ENCODE results near the gene HIF3A.
A peak's percentile ranks its signal among the peaks of the same experiment; 100 is the strongest.

HIF3A gene

GRCh38 chr19:46337487-46337886 is 40.6 kb downstream of the HIF3A start:
- DNase-seq: no peak

- DNase-seq: no peak
Measured at GRCh38 chr19:46339446-46339845, 42.6 kb downstream of the HIF3A start.

DNA sequence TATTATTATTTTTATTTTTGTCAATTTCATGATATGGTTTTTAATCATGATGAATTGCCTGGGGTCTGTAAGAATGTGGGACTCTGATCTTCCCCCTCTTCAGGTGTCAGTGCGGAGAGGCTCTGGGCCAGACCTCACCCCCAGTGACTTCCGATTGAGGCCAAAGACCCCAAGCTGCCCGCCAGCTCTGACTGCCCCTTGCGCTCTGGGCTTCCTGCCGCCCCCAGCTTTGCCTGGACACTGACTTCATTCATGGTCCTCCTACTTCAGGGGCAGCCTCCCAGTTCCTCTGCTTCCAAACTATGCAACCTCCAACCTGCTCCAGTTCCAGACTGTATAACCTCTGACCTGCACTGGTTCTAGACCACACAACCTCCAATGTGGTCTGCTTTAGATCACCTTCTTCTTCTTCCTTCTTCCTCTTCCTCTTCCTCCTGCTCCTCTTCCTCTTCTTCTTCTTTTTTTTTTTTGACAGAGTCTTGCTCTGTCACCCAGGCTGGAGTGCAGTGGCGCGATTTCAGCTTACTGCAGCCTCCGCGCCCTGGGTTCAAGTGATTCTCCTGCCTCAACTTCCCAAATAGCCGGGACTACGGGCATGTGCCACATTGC is 43.3 kb downstream of the HIF3A start:
- no peak for DNase-seq

DNA sequence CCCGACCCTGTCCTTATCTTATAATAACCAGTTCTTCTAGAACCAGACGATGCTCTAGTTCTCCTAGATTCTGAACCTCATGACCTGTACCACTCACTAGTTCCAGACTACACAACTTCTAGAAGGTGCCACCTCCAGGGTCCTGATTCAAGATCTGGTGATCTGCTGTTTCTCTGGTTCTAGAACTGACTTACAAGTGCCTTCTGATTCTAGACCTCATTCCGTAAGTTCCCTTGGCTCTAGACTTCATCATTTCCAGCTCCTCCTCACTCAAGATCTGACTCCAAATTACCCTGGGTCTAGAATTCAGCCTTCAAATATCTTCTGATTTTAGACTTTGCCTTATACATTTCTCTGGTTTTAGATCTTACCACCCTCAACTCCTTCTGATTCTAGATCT is 45.1 kb downstream of the HIF3A start:
- DNase-seq: no peak

DNA sequence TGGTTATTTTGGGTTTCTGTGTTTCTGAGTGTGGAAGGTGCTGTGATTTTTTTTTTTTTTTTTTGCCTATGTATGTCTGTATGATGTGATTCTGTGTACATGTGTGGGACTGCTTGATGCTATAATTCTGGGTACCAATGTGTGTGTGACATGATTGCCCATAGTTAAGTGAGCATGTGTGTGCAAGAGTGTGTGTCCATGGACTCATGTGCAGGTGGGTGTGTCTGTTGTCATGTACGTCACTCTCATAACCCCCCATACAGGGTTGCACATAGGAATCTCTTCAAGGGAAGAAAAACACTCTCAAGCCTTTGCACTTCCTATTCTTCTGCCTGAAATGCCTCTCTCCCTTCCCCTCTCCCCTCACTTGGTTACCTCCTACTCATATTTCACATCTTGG is 47.5 kb downstream of the HIF3A start:
- DNase-seq: no peak

DNA sequence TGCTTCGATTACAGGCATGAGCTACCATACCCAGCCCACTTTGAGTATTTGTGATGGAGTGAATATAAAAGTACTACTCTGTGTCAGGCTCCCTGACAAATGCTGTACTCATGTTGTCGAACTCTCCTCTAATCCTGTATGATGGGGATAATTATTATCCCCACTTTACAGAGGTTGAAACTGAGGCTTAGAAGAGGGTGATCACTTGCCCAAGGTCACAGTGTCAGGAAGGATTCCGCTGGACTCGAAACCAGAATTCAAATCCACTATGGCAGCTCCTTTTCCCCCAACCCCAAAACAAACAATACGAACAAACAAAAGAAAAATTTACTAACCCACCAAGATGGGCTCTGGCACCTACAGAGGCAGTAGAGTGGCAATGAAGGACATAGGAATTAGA is 48.3 kb downstream of the HIF3A start:
- DNase-seq: no peak

- peak; percentile 88 for DNase-seq
Measured at GRCh38 chr19:46346821-46347571, 50.2 kb downstream of the HIF3A start, which contains the start of gene PPP5C. Gene PPP5C, plus strand, starts transcription at chr19:46347087. Its CDS starts 10 bp downstream, at chr19:46347097.

- no peak for DNase-seq
Measured at GRCh38 chr19:46347572-46347883, 50.7 kb downstream of the HIF3A start.

DNA sequence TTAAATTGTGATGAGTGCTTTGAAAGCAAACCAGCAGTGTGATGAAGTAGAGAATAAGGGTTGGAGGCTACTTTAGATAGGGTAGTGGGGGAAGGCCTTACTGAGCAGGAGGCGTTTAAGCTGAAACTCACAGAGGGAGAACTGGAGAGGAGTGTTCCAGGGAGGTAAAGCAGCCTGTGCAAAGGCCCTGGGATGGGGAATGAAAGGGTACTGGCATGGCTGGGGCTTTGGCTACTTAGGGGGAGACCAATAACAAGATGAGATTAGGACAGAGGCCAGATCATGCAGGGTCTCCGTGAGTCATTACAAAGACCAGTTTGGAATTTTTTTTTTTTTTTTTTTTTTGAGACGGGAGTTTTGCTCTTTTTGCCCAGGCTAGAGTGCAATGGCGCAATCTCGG is 51.1 kb downstream of the HIF3A start:
- no peak for DNase-seq

DNA sequence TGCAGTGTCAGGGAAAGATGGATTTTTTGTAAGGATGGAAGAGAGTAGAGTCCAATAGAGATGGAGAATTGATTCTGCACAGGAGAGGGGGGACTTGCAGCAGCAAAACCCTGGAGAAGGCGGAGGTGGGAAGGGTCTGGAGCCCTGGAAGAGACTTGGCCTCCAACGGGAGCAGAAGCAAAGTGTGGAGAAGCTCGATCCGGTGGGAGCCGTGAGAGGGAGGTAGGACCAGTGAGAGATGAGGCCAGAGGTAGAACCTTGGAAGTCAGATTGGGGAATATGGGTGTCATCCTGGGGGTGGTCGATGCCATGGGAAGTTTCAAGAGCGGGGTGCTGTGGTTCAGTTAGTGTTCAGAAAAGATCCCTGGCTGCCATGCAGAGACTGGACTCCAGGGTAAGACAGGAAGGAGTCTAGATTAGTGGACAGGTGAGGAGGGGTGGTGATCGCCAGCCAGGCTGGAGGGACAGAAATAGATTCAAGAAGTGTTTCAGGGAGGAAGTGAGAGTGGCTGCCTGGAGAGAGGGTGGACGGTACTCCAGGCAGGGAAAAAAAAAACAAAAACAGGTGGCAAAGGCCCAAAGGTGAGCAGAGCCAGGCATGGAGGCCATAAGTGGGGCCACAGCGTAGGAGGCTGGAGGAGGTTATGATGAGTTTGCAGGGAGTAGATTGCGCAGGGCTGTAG is 52.6 kb downstream of the HIF3A start:
- no peak for DNase-seq

GRCh38 chr19:46350029-46350757 is 53.4 kb downstream of the HIF3A start:
- DNase-seq: no peak

GRCh38 chr19:46350758-46351159 is 53.9 kb downstream of the HIF3A start:
- DNase-seq: no peak

DNA sequence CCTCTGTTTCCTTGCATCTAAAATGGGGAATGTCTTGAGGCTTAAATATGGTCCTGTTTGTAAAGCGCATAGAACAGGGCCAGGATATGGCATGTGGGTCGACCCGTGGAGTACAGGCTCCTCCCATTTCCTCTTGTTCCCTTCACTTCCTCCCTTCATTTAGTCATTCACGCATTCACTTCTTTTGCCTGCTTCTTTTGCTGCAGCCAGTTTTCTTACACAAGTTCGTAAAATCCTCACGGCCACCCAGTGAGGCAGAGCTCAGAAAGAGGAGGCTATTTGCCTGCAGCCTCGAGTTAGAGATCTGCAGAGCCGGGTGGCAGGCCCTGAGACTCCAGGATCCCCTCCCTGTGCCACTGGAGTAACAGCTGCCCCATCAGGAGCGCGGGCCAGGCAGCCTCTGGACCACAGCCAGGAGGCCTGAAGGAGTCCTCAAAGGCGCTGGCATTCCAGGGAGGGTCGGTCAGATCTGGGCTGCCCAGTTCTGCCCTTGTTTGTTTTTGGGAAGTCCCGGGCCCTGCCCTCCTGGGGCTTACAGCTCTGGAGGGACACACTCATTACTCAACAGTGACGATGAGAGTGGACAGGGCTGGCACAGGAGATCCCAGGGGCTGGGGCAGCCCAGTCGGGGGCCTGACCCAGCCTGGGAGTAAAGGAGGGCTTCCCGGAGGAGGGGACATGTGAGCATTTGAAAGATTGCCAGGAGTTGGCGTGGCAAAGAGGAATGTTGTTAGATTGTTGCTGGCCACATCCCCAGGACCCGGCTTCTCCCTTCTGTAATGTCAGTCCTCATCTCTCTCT is 54.6 kb downstream of the HIF3A start:
- no peak for DNase-seq

- DNase-seq: no peak
Measured at GRCh38 chr19:46353730-46354528, 57.1 kb downstream of the HIF3A start.

DNA sequence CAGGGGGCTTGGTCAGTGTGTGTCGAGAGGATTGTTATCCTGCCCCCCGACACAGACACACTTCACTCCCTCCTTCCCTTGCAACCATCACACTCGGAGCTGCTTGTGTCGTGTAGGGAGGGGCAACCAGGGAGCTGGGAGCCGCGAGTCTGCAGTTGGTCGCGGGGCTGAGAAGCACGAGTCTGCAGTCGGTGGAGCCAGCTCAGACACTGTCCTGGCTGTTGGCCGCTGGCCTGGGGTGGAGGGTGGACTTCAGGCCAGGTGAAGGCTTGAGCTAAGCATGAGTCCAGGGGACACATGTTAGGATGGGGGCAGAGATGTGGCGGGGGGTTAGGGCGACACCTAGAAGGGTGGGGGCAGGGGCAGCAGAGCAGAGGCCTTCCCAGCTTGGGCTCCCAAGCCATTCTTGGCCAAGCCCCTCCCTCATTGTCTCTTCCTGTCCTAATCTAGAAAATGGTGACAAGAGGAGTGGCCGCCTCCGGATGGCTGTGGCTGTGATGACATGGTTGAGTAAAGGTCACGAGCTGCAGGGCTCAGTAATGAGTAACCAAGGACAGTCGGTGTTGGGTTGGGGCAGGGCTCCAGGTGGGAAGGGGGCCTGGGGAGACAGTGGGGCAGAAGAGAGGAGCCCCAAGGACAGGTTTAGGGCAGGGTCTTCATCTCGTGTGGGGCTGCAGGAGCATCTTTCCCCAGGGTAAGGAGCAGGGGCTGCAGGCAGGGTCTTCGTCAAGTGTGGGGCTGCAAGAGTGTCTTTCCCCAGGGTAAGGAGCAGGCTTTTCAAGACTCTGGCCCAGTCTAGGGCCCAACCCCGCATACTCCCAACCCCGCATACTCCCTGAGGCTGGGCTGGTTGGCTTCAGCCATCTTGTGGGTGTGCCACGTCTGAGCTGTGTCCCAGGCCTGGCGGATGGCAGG is 58.6 kb downstream of the HIF3A start:
- DNase-seq: no peak

DNA sequence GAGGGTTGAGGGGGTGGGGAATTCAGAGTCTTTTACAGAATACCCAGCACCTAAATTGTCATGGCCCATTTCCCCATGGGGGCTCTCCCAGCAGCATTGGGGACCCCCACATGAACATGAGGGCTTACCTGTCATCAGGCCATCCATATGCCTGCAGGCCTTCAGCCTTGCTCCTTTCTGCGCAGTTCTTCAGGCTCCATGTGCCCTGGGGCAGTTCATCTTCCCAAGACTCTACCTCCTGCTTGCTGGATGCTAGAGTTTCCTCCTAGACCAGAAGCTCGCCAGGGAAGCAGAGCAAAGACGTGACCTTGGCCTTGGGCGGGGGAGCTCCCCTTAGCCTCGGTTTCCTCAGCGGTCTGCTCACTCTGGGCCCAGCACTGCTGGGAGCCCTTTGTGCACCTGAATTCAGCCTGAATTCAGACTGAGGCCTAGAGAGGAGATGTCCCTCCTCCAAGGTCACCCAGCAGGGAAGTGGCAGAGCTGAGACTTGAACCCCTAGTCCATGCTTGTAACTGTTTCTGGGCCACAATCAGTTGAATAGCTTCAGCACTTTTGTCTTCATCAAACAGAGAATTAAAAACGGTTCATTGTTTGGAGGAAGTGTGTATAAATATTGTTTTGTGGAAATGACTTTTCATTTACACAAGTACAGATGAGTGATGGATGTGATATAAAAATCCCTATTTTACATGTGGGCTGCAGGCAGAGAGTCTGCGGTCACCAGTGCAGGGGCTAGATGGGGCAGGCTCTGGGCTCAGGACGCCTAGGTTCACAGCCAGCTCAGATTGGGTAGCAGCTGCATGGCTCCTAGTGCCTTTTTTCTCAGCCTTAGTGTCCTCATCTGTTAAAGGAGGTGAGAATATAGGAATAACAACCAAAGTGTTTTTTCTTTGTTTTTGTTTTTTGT is 59.6 kb downstream of the HIF3A start:
- DNase-seq: no peak

GRCh38 chr19:46357846-46358583 is 61.2 kb downstream of the HIF3A start:
- DNase-seq: no peak

DNA sequence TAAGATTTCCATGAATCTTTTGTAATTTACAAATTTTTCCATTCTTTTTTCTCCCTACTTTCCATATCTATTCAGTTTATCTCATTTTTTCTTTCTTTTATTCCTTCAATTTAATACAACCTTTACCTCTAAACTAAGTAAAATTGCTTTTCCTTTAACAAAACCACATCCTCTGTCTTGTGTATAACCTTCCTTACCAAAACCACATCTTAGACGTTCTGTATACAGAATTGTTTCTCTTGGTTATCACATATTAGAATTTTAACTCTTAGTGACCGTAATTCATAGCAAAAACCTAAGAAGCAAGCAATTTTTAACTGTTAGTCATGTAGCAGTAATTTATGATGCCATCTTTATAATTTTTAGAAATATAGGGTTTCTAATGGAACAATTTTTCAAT is 65.1 kb downstream of the HIF3A start:
- no peak for DNase-seq

DNA sequence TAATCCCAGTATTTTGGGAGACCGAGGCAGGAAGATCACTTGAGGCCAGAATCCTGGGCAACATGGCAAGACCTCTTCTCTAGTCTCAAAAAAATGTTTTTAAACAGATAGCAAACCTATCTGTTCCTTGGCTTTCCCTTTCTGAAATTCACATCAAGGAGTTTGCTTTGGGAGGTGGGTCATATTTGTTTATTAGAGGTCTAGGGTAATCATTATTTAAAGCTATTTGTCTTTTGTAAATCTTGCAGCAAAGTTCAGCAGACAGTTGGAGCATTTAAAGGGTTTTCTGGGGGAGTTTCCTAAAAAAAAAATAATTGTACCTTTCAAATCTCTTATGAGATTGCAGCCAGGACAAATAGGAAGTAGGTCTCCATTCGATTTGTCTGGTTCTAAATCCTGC is 67.5 kb downstream of the HIF3A start:
- DNase-seq: no peak

All from midbrain (tissue), 1 donor.